Thyroid gland (tissue), 4 donors: Measurements from ENCODE around the gene SLC22A25.

ENCODE experiments used
- POLR2A ChIP-seq, 2 donors: fragments of 450-650 bp; IDR thresholded peaks; one replicate each; pipeline ENCODE4 v1.6.1; 2017; ENCODE audit warnings: antibody characterized with exemption in 2 of 2, mild to moderate bottlenecking in 2 of 2, moderate library complexity in 1 of 2
- TF ChIP-seq, protein P1 (sequence below), 6 experiments: fragments of 200-600 bp in 3 of 6; fragments of 450-650 bp in 3 of 6; sonication (generic) in 3 of 6; IDR thresholded peaks; one replicate each; pipeline ENCODE4 v1.5.1; 2016 to 2019; ENCODE audit warnings: antibody characterized with exemption in 6 of 6, mild to moderate bottlenecking in 2 of 6, inconsistent platforms in 1 of 6, moderate library complexity in 1 of 6

- TF ChIP-seq, protein P1, sequence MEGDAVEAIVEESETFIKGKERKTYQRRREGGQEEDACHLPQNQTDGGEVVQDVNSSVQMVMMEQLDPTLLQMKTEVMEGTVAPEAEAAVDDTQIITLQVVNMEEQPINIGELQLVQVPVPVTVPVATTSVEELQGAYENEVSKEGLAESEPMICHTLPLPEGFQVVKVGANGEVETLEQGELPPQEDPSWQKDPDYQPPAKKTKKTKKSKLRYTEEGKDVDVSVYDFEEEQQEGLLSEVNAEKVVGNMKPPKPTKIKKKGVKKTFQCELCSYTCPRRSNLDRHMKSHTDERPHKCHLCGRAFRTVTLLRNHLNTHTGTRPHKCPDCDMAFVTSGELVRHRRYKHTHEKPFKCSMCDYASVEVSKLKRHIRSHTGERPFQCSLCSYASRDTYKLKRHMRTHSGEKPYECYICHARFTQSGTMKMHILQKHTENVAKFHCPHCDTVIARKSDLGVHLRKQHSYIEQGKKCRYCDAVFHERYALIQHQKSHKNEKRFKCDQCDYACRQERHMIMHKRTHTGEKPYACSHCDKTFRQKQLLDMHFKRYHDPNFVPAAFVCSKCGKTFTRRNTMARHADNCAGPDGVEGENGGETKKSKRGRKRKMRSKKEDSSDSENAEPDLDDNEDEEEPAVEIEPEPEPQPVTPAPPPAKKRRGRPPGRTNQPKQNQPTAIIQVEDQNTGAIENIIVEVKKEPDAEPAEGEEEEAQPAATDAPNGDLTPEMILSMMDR (IDR thresholded peaks at IDR 0.05) = no peak
- TF ChIP-seq POLR2A (IDR thresholded peaks at IDR 0.05) = no peak
These were observed 13.6 kb downstream of the SLC22A25 start for GRCh38 chr11:63229815-63230214.
